Spleen (tissue), 7 donors: Measurements from ENCODE around the gene PHYKPL.

Source experiments
- CTCF ChIP-seq, 11 experiments: fragments of 200-600 bp in 7 of 11; fragments of 450-650 bp in 4 of 11; sonication (generic) in 4 of 11; IDR thresholded peaks in 8 of 11; conservative IDR thresholded peaks in 3 of 11; 1 replicate in 7 of 11; 2 replicates in 4 of 11; pipeline versions ENCODE4 v1.4.0 to v1.8.0; 2016 to 2021; ENCODE audit warnings: antibody characterized with exemption in 11 of 11, inconsistent platforms in 4 of 11, mild to moderate bottlenecking in 1 of 11
- POLR2A ChIP-seq, 3 donors: fragments of 450-650 bp; IDR thresholded peaks; one replicate each; pipeline ENCODE4 v1.5.1; 2017; ENCODE audit warnings: antibody characterized with exemption in 3 of 3, mild to moderate bottlenecking in 1 of 3
- POLR2AphosphoS5 ChIP-seq, 3 donors: sonication (generic); formaldehyde crosslinking; IDR thresholded peaks; one replicate each; pipeline ENCODE4 v1.5.1; 2017; ENCODE audit warnings: antibody characterized with exemption in 3 of 3
- donor health status: DM: no; HTN: no; CAD: no; lungs with moderate emphysema.
- donor health status: DM: no; HTN: no; CAD: no.
- donor health status: DM: no; HTN: no; CAD: no.

GRCh38 chr5:178246624-178247279 is 14.2 kb upstream of the PHYKPL start:
- TF ChIP-seq CTCF (IDR thresholded peaks at IDR 0.05 in 8 of 11, conservative IDR thresholded peaks at IDR 0.05 in 3 of 11), result no peak
- no peak for TF ChIP-seq POLR2A (IDR thresholded peaks at IDR 0.05)
- TF ChIP-seq POLR2AphosphoS5 (IDR thresholded peaks at IDR 0.05), result no peak
